ENCODE measurements around the gene LRRC18. TPM values are rescaled to one million over a fixed set of nuclear protein-coding genes. Genes with fewer than 3 reads are reported as not detected.

LRRC18 gene
- total and polyA plus RNA-seq, 2 donors (not counting 3 experiments of a cell fraction or from before 2014, with no cell fraction given), result not detected

DNA sequence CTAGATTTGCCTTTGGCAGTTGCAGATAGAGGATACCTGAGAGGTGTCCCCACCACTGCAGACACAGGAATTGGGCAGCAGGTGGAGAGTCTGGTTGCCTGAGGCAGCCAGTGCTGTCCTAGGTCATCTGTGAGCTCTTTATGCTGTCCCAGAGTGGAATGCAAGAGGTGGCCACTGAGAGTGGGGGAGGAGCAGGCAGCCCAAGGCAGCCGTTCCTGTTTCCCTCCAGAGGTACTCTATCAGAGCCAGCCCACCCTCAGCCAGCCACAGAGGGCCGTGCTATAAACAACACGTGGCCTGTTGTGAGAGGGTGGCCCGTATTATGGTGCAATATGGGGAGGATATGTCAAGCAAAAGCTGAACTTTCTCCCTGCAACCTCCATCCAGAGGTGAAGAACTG, 8.5 kb downstream of the LRRC18 start:
- H3K9me3 ChIP-seq (replicated peaks; ENCODE audit: control insufficient read depth, insufficient read depth, low read length), result no peaks in the 10 kb centered on the region
- TF ChIP-seq EZH2 (IDR thresholded peaks at IDR 0.05; ENCODE audit: borderline replicate concordance, low read depth, low read length, severe bottlenecking) (no peak), FOS (IDR thresholded peaks at IDR 0.05; ENCODE audit: borderline replicate concordance, insufficient read depth, low read length) (no peak), GATA2 (IDR thresholded peaks at IDR 0.05; ENCODE audit: insufficient read depth, insufficient read length, low read depth, low read length) (no peak), POLR2AphosphoS5 (IDR thresholded peaks at IDR 0.05; ENCODE audit: insufficient read depth, low read depth, low read length) (no peak), JUN (IDR thresholded peaks at IDR 0.05; ENCODE audit: borderline replicate concordance, insufficient read depth, insufficient read length, low read depth) (no peak), MYC (IDR thresholded peaks at IDR 0.05; ENCODE audit: low read depth, low read length) (no peak), CTCF (IDR thresholded peaks at IDR 0.05; ENCODE audit: extremely low read depth in 1 of 2, insufficient read depth in 1 of 2, low read depth in 1 of 2, low read length in 2 of 2) (no peak), MAX (IDR thresholded peaks at IDR 0.05; ENCODE audit: insufficient read depth, insufficient read length) (no peak), POLR2A (IDR thresholded peaks at IDR 0.05; ENCODE audit: low read depth, low read length) (no peak)
- no peak overlapping the region for H3K27ac ChIP-seq (ENCODE audit: insufficient read depth, low read depth, low read length)
- no peaks in the 10 kb centered on the region for H4K20me1 ChIP-seq (replicated peaks; ENCODE audit: control insufficient read depth, extremely low read depth, insufficient read depth, low read length)
- H3K9ac ChIP-seq (replicated peaks; ENCODE audit: extremely low read depth, insufficient read depth, low read length), result no peak overlapping the region
- H2AFZ ChIP-seq (ENCODE audit: low read depth, low read length), result no peak overlapping the region
- intact Hi-C loops (cut with micrococcal nuclease) (no loop called here), dilution Hi-C loops (cut with MboI; ENCODE audit: extremely low pct_ligation_motif_present, low sequenced_read_pairs) (no loop called here)
- FAIRE-seq (no peak), DNase-seq (ENCODE audit: low read depth, low spot score) (no peak)
- BruUV-seq (replicated peaks), result no TSS peak
- H3K79me2 ChIP-seq (ENCODE audit: control insufficient read depth, insufficient read depth, low read length), result no peaks in the 10 kb centered on the region
- no peaks in the 10 kb centered on the region for H3K9me1 ChIP-seq (replicated peaks; ENCODE audit: control insufficient read depth, extremely low read depth, insufficient read depth, low read length)
- no peak overlapping the region for H3K4me2 ChIP-seq (ENCODE audit: insufficient read depth, low read length)
- H3K4me1 ChIP-seq (ENCODE audit: control insufficient read depth, extremely low read depth, insufficient read depth, low read length), result no peaks in the 10 kb centered on the region
- no peak overlapping the region for H3K4me3 ChIP-seq (replicated peaks in 1 of 3; ENCODE audit: insufficient read depth in 1 of 3, low read depth in 1 of 3, low read length in 3 of 3)
- H3K36me3 ChIP-seq (ENCODE audit: control insufficient read depth in 2 of 2, extremely low read depth in 1 of 2, insufficient read depth in 2 of 2, low read length in 2 of 2), result no peaks in the 10 kb centered on the region
- CTCF ChIA-PET, result no interaction called here
- POLR2A ChIA-PET, result no interaction called here
- peaks cover 0 to 7% of the 10 kb centered on the region in 2 experiments for H3K27me3 ChIP-seq (ENCODE audit: control insufficient read depth in 2 of 2, insufficient read depth in 2 of 2, low read length in 2 of 2)
